Caco-2 (cell line): ENCODE results near the gene CCDC102B. TPM values are rescaled to one million over a fixed set of nuclear protein-coding genes. Genes with fewer than 3 reads are reported as not detected.

ENCODE experiments used
- BruUV-seq: library from RNA; stranded (reverse); fragments of 400-500 nt; replicated peaks from 2 replicates; lab custom pipeline; 2021; lab: Mats Ljungman, UMichigan
- CTCF ChIA-PET: fragments of 300-600 bp; sonication (Branson Sonifier 250); formaldehyde crosslinking; loops from one replicate; lab custom pipeline; 2022; ENCODE audit warnings: antibody characterized with exemption; lab: Charles Lee
- POLR2A ChIA-PET: fragments of 300-600 bp; sonication (Branson Sonifier 250); formaldehyde crosslinking; loops from one replicate; lab custom pipeline; 2022; ENCODE audit warnings: antibody characterized with exemption; lab: Charles Lee
- DNase-seq, 2 experiments: peaks; one replicate each; pipeline versions ENCODE4 v3.0.0 to v3.0.0-alpha.2; 2020 to 2022
- H3K27me3 ChIP-seq: replicated peaks from 2 replicates; pipeline ENCODE4 v1.6.0; 2011; ENCODE audit warnings: low read length; ENCODE audit not compliant: control insufficient read depth, insufficient read depth
- H3K36me3 ChIP-seq: 2 replicates; pipeline ENCODE4 v1.5.1; 2011; ENCODE audit warnings: low read length; ENCODE audit not compliant: control insufficient read depth, insufficient read depth
- H3K4me1 ChIP-seq: fragments of 250-450 bp; sonication (Bioruptor Pico); 2 replicates; pipeline ENCODE4 v1.5.1; 2020; ENCODE audit warnings: mild to moderate bottlenecking
- H3K4me3 ChIP-seq: 2 replicates; pipeline ENCODE4 v1.5.1; 2011; ENCODE audit warnings: low read depth, mild to moderate bottlenecking, control low read depth, low read length
- H3K9me3 ChIP-seq: fragments of 250-450 bp; sonication (Bioruptor Pico); 2 replicates; pipeline ENCODE4 v1.5.1; 2020; ENCODE audit warnings: mild to moderate bottlenecking, moderate library complexity
- H3K27ac Mint-ChIP-seq: one replicate; pipeline ENCODE4 v1.8.0; 2022; ENCODE audit warnings: mixed read lengths; ENCODE audit not compliant: unreplicated experiment
- H3K27me3 Mint-ChIP-seq: one replicate; pipeline ENCODE4 v1.8.0; 2022; ENCODE audit warnings: mixed read lengths; ENCODE audit not compliant: insufficient read depth, unreplicated experiment
- H3K36me3 Mint-ChIP-seq: one replicate; pipeline ENCODE4 v1.8.0; 2022; ENCODE audit warnings: mild to moderate bottlenecking, mixed read lengths; ENCODE audit not compliant: insufficient read depth, unreplicated experiment
- H3K4me1 Mint-ChIP-seq: one replicate; pipeline ENCODE4 v1.8.0; 2022; ENCODE audit warnings: low read depth, mixed read lengths; ENCODE audit not compliant: unreplicated experiment
- H3K4me3 Mint-ChIP-seq: one replicate; pipeline ENCODE4 v1.8.0; 2022; ENCODE audit warnings: mild to moderate bottlenecking, moderate library complexity, mixed read lengths; ENCODE audit not compliant: unreplicated experiment
- H3K9me3 Mint-ChIP-seq: one replicate; pipeline ENCODE4 v1.8.0; 2022; ENCODE audit warnings: mixed read lengths; ENCODE audit not compliant: unreplicated experiment
- CTCF ChIP-seq, 2 experiments: fragments of 200-600 bp in 1 of 2; IDR thresholded peaks; 1 replicate in 1 of 2; 2 replicates in 1 of 2; pipeline versions ENCODE4 v1.5.1 to v1.8.0; 2011 to 2022; ENCODE audit warnings: antibody characterized with exemption in 1 of 2, control low read depth in 1 of 2, inconsistent platforms in 1 of 2, low read depth in 1 of 2, low read length in 1 of 2, mild to moderate bottlenecking in 1 of 2, moderate library complexity in 1 of 2; ENCODE audit not compliant: insufficient read depth in 1 of 2, severe bottlenecking in 1 of 2, unreplicated experiment in 1 of 2
- intact Hi-C: fragments of 100-400 bp; cut with micrococcal nuclease; formaldehyde crosslinking; loops from one replicate; pipeline ENCODE4 v1.10.0; 2022; ENCODE audit not compliant: unreplicated experiment
- total RNA-seq: library from RNA; stranded (reverse); gene quantifications from 2 replicates; pipeline ENCODE4 v1.2.3, GENCODE V29; 2022

Gene CCDC102B
- total RNA-seq, 1 experiment from 2014 or later = 1.1 TPM

GRCh38 chr18:68796936-68797690 is 767 bp upstream of the CCDC102B start:
- ChIA-PET POLR2A (no interaction called here), CTCF (no interaction called here)
- H3K4me1 ChIP-seq = peaks cover 6% of the 10 kb centered on the region
- H3K36me3 ChIP-seq = no peaks in the 10 kb centered on the region
- no peaks in the 10 kb centered on the region for H3K4me1 Mint-ChIP-seq
- DNase-seq = no peak
- no TSS peak for BruUV-seq
- no peaks in the 10 kb centered on the region for H3K27me3 ChIP-seq
- no peak overlapping the region for H3K4me3 ChIP-seq
- H3K4me3 Mint-ChIP-seq = no peak overlapping the region
- intact Hi-C loops = no loop called here
- no peaks in the 10 kb centered on the region for H3K9me3 ChIP-seq
- TF ChIP-seq CTCF (IDR thresholded peaks at IDR 0.05; ENCODE audit: insufficient read depth in 1 of 2, low read depth in 1 of 2, low read length in 1 of 2, severe bottlenecking in 1 of 2, unreplicated experiment in 1 of 2) = no peak
- no peaks in the 10 kb centered on the region for H3K27me3 Mint-ChIP-seq
- no peaks in the 10 kb centered on the region for H3K36me3 Mint-ChIP-seq
- H3K9me3 Mint-ChIP-seq = no peaks in the 10 kb centered on the region
- H3K27ac Mint-ChIP-seq = no peak overlapping the region

- H3K4me3 ChIP-seq = no peak overlapping the region
- no peaks in the 10 kb centered on the region for H3K9me3 ChIP-seq
- H3K4me1 ChIP-seq = no peaks in the 10 kb centered on the region
- no TSS peak for BruUV-seq
- H3K27ac Mint-ChIP-seq = no peak overlapping the region
- no peaks in the 10 kb centered on the region for H3K4me1 Mint-ChIP-seq
- no peak for TF ChIP-seq CTCF (IDR thresholded peaks at IDR 0.05; ENCODE audit: insufficient read depth in 1 of 2, low read depth in 1 of 2, low read length in 1 of 2, severe bottlenecking in 1 of 2, unreplicated experiment in 1 of 2)
- no peak for DNase-seq
- H3K9me3 Mint-ChIP-seq = no peaks in the 10 kb centered on the region
- POLR2A ChIA-PET = no interaction called here
- H3K36me3 ChIP-seq = no peaks in the 10 kb centered on the region
- intact Hi-C loops = no loop called here
- no peaks in the 10 kb centered on the region for H3K36me3 Mint-ChIP-seq
- no peaks in the 10 kb centered on the region for H3K27me3 ChIP-seq
- H3K27me3 Mint-ChIP-seq = peaks cover 3% of the 10 kb centered on the region
- CTCF ChIA-PET = no interaction called here
- H3K4me3 Mint-ChIP-seq = no peak overlapping the region
These were observed 2.2 kb downstream of the CCDC102B start for GRCh38 chr18:68800075-68800474.

GRCh38 chr18:68803356-68803755 is 5.5 kb downstream of the CCDC102B start:
- Histone ChIP-seq H3K36me3 (no peaks in the 10 kb centered on the region), H3K4me1 (no peaks in the 10 kb centered on the region), H3K27me3 (no peaks in the 10 kb centered on the region), H3K9me3 (no peaks in the 10 kb centered on the region), H3K4me3 (no peak overlapping the region)
- TF ChIP-seq CTCF (IDR thresholded peaks at IDR 0.05; ENCODE audit: insufficient read depth in 1 of 2, low read depth in 1 of 2, low read length in 1 of 2, severe bottlenecking in 1 of 2, unreplicated experiment in 1 of 2) = no peak
- H3K4me1 Mint-ChIP-seq = no peaks in the 10 kb centered on the region
- no peak for DNase-seq
- no TSS peak for BruUV-seq
- ChIA-PET POLR2A (no interaction called here), CTCF (no interaction called here)
- intact Hi-C loops = no loop called here
- H3K36me3 Mint-ChIP-seq = no peaks in the 10 kb centered on the region
- no peak overlapping the region for H3K4me3 Mint-ChIP-seq
- H3K9me3 Mint-ChIP-seq = no peaks in the 10 kb centered on the region
- no peak overlapping the region for H3K27ac Mint-ChIP-seq
- H3K27me3 Mint-ChIP-seq = peaks cover 3% of the 10 kb centered on the region
